Mucosa of stomach (tissue), 1 donor: ENCODE measurements around the gene PXN.
A peak's percentile ranks its signal among the peaks of the same experiment; 100 is the strongest.

Experiments used
- H3K27me3 ChIP-seq: one replicate; pipeline ENCODE4 v1.7.0; 2013; ENCODE audit warnings: mild to moderate bottlenecking, low read length; ENCODE audit not compliant: control insufficient read depth, insufficient read depth
- H3K36me3 ChIP-seq: one replicate; pipeline ENCODE4 v1.7.0; 2013; ENCODE audit warnings: low read length; ENCODE audit not compliant: control insufficient read depth, insufficient read depth
- H3K4me1 ChIP-seq: one replicate; pipeline ENCODE4 v1.7.0; 2013; ENCODE audit warnings: mild to moderate bottlenecking, low read length; ENCODE audit not compliant: control insufficient read depth, insufficient read depth
- H3K4me3 ChIP-seq: one replicate; pipeline ENCODE4 v1.7.0; 2013; ENCODE audit warnings: low read length
- H3K9ac ChIP-seq: one replicate; pipeline ENCODE4 v1.7.0; 2013; ENCODE audit warnings: mild to moderate bottlenecking, low read length, moderate library complexity
- H3K9me3 ChIP-seq: one replicate; pipeline ENCODE4 v1.7.0; 2013; ENCODE audit warnings: mild to moderate bottlenecking, low read length, moderate library complexity; ENCODE audit not compliant: control insufficient read depth
- donor health status: Pancreatic carcinoma.

PXN gene

DNA sequence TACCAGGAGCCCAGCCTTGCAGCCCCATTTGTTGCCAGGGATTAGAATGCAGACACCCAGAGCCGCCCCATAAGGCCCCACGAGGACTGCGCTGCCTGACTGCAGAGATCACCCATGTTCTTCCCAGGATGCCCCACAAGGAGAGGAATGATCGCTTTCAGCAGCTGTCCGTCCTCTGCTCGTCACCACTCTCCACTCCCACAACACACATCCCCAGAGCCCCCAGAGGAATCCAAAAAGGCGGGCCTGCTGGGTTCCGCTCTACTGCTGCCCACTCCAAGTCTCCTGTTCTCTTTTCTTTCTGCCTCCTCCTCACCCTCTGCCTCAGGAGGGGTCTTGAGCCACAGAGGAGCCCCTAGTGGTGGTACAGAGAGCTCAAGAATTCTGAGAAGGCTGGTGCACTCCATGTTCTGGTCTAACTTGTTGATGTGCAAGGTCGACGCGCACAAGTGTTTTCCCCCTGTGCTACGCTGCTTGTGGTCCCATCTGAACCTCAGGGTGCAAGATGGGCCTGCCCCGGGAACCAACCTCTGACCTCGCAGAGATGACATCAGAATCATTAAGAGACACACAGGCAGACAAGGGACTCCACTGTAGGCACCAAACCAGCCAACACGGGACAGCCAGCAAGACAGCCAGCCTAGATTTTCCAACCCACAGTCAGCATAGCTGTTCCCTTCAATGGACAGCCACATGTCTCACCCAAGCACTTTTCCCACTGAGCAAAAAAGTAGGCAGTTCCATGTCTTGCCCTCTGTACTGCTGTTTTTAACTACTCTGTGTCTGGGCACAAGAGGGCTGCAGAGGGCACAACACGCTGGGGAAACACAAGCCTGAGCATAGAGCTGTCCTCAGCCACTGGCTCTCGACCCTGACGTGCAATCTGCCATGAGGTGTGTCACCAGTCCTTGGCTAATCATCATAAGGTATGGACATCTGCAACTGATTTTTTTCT lies 29.9 kb downstream of the PXN start:
- Histone ChIP-seq H3K4me1 (peaks cover 70% of the 10 kb centered on the region), H3K4me3 (no peak overlapping the region), H3K9ac (peak overlapping the region; percentile 11), H3K9me3 (no peaks in the 10 kb centered on the region), H3K27me3 (no peaks in the 10 kb centered on the region), H3K36me3 (no peaks in the 10 kb centered on the region)

GRCh38 chr12:120234643-120235368 lies 30.7 kb downstream of the PXN start:
- Histone ChIP-seq H3K9me3 (no peaks in the 10 kb centered on the region), H3K9ac (peak overlapping the region; percentile 11), H3K27me3 (no peaks in the 10 kb centered on the region), H3K36me3 (no peaks in the 10 kb centered on the region), H3K4me1 (peaks cover 73% of the 10 kb centered on the region), H3K4me3 (no peak overlapping the region)

- no peaks in the 10 kb centered on the region for H3K27me3 ChIP-seq
- H3K9me3 ChIP-seq = no peaks in the 10 kb centered on the region
- H3K36me3 ChIP-seq = no peaks in the 10 kb centered on the region
- peaks cover 95% of the 10 kb centered on the region for H3K4me1 ChIP-seq
- peak overlapping the region; percentile 32 for H3K9ac ChIP-seq
- no peak overlapping the region for H3K4me3 ChIP-seq
Measured at GRCh38 chr12:120231316-120232011, 34.1 kb downstream of the PXN start.

DNA sequence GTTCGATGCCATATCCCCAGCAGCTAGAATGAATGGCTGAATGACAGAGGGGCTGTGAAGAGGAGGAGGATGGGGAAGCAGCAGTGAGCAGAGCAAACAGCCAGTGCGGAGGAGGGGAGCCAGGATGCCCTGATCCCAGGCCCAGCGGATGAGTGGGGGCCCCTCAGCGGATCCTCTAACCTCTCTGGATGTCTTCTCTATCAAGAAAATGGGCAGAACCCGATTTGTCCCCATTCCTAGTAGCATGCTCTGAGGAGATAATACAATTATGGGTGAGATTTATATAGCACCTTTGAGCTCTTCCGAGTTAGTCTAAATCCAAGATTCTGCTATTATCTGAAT lies 34.6 kb downstream of the PXN start:
- peaks cover 98% of the 10 kb centered on the region for H3K4me1 ChIP-seq
- H3K9me3 ChIP-seq = no peaks in the 10 kb centered on the region
- H3K27me3 ChIP-seq = no peaks in the 10 kb centered on the region
- H3K4me3 ChIP-seq = no peak overlapping the region
- peak overlapping the region; percentile 32 for H3K9ac ChIP-seq
- H3K36me3 ChIP-seq = no peaks in the 10 kb centered on the region

- no peaks in the 10 kb centered on the region for H3K9me3 ChIP-seq
- H3K27me3 ChIP-seq = no peaks in the 10 kb centered on the region
- H3K9ac ChIP-seq = peak overlapping the region; percentile 45
- no peaks in the 10 kb centered on the region for H3K36me3 ChIP-seq
- H3K4me1 ChIP-seq = peaks cover 98% of the 10 kb centered on the region
- H3K4me3 ChIP-seq = no peak overlapping the region
Measured at GRCh38 chr12:120230326-120230973, 35.1 kb downstream of the PXN start.

DNA sequence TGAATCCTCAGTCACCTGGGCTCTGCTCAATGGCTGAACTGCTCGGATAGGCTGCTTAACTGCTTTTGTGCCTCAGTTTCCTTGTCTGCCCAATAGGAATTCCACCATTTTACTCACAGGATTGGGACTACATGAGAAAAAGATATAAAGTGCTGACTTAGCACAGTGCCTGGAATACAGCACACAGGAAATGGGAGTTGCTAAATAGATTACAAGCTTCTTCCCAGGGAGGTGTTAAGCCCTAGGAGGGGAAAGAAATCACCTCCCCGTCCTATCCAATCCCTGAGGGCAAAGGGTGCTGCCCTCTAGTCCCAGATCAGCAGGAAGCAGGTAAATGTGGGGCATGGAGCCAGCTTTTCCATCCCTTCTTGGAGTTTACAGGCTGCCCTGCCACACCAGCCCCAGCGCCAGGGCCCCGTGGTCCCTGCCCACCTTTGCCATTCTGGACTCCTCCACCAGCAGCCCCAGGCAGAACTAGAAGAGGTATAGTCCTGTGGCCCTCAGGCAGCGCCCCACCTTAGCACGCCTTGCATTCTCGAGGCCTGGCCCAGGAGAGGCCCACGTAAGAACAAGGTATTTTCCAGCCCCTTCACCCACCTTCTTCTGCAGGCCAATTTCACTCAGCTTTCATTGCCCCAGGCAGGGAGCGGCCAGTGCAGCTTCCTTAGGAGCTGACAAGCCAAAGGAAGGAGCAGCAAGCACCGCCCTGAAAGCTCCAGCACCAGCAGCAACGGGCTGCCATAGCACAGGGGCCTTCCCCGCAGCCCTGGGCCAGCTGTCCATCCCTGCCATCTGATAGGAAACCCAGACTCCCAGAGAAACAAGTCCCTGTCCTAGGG lies 35.8 kb downstream of the PXN start:
- Histone ChIP-seq H3K9me3 (no peaks in the 10 kb centered on the region), H3K9ac (peak overlapping the region; percentile 45), H3K4me1 (peaks cover 96% of the 10 kb centered on the region), H3K4me3 (no peak overlapping the region), H3K36me3 (no peaks in the 10 kb centered on the region), H3K27me3 (no peaks in the 10 kb centered on the region)

DNA sequence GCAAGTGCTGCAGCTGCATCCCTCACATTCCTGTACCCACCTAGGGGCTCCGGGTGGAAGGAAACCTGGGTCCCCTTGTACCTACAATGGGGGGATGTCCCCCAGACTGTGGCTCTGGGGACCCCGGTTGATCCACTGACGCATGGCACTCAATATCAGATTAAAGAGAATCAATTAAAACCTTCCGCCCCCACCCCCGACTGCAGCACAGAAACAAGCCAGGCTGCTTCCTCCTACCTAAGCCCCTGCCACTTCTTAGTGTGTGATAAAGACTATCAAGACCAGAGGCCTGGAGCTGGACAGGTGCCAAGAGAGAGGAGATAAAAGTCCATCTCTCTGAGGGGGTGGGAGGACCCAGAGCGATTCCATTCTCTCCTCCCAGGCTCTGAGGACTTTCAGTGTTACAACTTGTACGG lies 36.5 kb downstream of the PXN start:
- Histone ChIP-seq H3K4me3 (no peak overlapping the region), H3K4me1 (peaks cover 91% of the 10 kb centered on the region), H3K9ac (no peak overlapping the region), H3K36me3 (no peaks in the 10 kb centered on the region), H3K9me3 (no peaks in the 10 kb centered on the region), H3K27me3 (no peaks in the 10 kb centered on the region)

- Histone ChIP-seq H3K36me3 (peaks cover 4% of the 10 kb centered on the region), H3K4me1 (peaks cover 90% of the 10 kb centered on the region), H3K9ac (no peak overlapping the region), H3K9me3 (no peaks in the 10 kb centered on the region), H3K4me3 (peak overlapping the region; percentile 1), H3K27me3 (no peaks in the 10 kb centered on the region)
Measured at GRCh38 chr12:120228291-120229070, 37.0 kb downstream of the PXN start.

GRCh38 chr12:120228041-120228290 lies 37.6 kb downstream of the PXN start:
- Histone ChIP-seq H3K4me1 (peaks cover 87% of the 10 kb centered on the region), H3K36me3 (peaks cover 6% of the 10 kb centered on the region)

GRCh38 chr12:120227233-120228040 lies 38.1 kb downstream of the PXN start:
- Histone ChIP-seq H3K4me3 (no peak overlapping the region), H3K27me3 (no peaks in the 10 kb centered on the region), H3K9me3 (no peaks in the 10 kb centered on the region), H3K36me3 (peaks cover 12% of the 10 kb centered on the region), H3K4me1 (peaks cover 85% of the 10 kb centered on the region), H3K9ac (no peak overlapping the region)

More at GRCh38 chr12:120228041-120228290, 37.6 kb downstream of the PXN start:
- H3K27me3 ChIP-seq = no peaks in the 10 kb centered on the region
- H3K4me3 ChIP-seq = peak overlapping the region; percentile 1
- no peaks in the 10 kb centered on the region for H3K9me3 ChIP-seq
- H3K9ac ChIP-seq = no peak overlapping the region
